HG02840 (cell line): ENCODE results near the gene RPS8.
"Not testable (repeated sequence)": the region's sequence is repeated elsewhere in the genome, so short reads cannot be mapped to it uniquely, and the experiment has no call there.

Source experiments
- ATAC-seq: cut with Tn5 transposase; IDR thresholded peaks from one replicate; pipeline ENCODE4 v1.9.1; 2021; ENCODE audit warnings: mild to moderate bottlenecking, moderate library complexity, moderate number of reproducible peaks; ENCODE audit not compliant: unreplicated experiment, low FRiP score

The RPS8 gene

DNA sequence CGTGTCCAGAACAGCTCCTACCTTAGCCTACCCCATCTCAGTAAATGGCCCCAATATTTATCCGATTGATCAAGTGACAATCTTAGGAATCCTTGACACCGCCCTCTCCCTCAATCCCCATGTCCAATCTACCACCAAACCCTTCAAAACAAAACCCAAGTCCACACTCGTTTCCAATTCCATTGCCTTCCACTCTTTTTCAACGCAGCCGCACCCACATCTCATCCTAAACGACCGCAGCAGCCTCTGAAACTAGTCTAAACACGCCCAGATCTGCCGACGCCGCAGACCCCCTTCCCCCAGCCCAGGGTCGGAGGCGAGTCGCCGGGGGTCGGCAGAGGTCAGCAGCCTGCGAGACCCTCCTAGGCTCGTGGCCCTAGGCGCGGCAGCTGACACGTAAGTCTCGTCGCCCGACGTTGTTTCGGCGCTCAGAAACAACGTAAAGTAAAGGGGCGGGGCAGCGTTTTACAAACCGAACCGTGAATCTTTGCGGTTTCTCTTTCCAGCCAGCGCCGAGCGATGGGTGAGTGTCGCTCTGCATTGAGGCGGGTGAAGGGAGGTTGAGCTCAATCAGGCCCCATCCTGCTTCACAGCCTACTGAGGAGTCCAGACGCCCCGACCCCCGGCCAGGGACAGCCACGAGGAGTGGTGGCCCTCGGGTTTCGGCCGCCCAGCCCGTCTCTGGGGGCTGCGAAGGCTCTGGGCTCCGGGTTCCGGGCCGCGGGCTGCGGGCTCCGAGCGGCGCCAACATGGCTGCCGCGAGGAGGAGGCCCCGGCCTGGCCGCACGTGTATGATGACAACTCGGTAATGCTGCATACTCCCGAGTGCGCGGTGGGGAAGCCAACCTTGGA, at the start of gene RPS8:
Gene RPS8 (plus strand): TSS at position 463 of the 852 bp plus-strand sequence. CDS start 57 bp downstream, at position 520.
- peak; percentile 66 for ATAC-seq

DNA sequence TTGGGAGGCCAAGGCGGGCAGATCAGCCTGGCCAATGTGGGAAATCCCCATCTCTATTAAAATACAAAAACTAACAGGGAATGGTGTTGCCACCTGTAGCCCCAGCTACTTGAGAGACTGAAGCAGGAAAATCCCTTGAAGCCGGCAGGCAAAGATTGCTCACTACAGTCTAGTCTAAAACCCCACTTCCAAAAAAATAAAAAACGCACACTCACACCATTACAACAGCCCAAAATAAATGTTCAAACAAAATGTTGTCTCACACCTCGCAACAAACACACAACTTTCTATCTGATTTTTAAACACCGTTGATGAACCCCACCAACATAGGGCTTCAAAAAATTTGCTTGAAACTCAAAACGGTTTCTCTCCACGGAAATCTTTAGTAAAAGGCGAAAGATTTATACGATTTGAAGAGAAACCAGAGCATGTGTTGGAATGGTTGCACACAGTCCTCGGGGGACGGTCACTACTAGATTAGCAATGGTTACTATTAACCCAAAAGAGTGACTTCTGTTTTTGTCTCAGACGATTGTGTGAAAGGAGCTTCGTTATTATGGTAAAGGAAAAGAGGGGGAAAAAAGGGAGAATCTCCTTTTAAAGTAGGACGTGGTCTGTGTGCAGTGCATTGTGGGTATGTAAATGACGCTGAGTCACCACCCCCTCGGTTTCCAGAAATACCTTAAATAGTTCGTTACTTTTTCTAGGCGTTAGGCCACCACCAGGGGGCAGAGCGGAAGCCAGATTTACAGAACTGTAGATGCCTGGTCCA, 44.4 kb upstream of the RPS8 start, which contains the start of gene RNU5D-1:
Gene RNU5D-1 (minus strand): TSS at position 430 of the 772 bp plus-strand sequence.
- ATAC-seq: peak; percentile 68

DNA sequence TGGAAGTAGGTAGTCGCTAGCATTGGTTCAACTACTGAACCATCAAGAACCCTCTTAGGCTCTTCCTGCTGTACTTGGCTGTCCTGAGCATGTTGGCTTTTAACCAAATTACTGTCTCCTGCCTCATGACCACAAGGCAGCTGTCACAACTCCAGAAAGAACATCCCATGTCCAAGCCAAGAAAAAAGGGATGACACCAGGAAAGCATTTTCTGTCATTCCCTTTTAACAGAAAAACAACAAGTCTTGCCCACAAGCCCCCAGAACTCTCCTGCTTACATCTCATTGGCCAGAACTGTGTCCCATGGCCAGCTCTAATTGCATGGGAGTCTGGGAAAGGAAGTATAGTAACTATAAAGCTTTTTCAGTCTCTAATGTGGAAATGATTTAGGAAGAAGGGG, 42.0 kb upstream of the RPS8 start:
- ATAC-seq: no peak

DNA sequence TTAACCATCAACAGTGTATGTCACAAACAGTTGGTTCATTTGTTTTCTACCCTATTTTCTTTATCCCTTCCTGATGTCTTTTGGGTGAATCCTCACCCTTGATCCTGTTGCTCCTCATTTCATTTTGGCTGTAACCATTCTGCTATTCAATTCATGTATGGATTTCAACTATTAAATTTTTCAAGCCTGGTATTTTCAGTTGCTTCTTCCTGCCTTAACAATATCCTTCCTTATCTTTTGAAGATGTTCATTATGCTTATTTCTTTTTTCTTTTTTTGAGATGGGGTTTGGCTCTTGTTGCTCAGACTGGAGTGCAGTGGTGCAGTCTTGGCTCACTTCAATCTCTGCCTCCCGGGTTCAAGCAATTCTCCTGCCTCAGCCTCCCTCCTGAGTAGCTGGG, 41.6 kb upstream of the RPS8 start:
- no peak for ATAC-seq

GRCh38 chr1:44735992-44736391, 39.3 kb upstream of the RPS8 start:
- ATAC-seq: no peak

- not testable (repeated sequence) for ATAC-seq
Observed at GRCh38 chr1:44738953-44739306, 36.4 kb upstream of the RPS8 start.

DNA sequence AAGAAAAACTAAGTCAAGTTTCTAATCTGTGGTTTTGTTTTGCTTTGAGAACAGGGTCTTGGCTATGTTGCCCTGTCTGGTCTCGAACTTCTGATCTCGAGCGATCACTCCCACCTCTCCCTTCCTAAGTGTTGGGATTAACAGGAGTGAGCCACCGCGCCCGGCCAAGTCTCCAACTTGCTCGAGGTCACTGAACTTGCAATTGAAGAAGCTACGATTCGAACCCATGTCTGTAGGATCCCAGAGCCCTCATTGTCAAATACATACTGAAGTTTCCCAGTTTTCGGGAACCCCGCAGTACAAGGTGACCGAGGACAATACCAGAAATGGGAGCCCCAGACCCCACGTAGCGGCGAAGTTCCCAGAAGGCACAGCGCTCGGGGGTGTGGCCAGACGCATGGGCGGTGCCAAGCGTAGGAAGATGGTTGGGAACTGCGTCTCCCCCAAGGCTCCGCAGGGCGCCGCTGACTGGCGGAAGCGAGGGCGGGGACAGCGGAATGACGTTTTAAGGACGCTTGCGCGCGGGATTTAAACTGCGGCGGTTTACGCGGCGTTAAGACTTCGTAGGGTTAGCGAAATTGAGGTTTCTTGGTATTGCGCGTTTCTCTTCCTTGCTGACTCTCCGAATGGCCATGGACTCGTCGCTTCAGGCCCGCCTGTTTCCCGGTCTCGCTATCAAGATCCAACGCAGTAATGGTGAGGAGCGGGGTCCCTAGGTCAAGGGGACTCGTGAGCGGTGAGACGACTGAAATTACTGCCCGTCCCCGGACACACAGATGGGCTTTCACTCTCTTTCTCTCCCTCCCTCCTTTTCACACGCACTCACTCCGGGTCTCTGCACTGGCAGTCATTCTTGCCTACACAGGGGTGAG, 35.8 kb upstream of the RPS8 start, which contains the start of gene KIF2C:
Gene KIF2C (plus strand): TSS at position 531 of the 872 bp plus-strand sequence. CDS start 96 bp downstream, at position 627.
- ATAC-seq: peak; percentile 92

GRCh38 chr1:44740179-44740617, 35.1 kb upstream of the RPS8 start:
- no peak for ATAC-seq

- no peak for ATAC-seq
Observed at GRCh38 chr1:44743211-44743610, 32.1 kb upstream of the RPS8 start.

GRCh38 chr1:44747878-44748277, 27.5 kb upstream of the RPS8 start:
- no peak for ATAC-seq

DNA sequence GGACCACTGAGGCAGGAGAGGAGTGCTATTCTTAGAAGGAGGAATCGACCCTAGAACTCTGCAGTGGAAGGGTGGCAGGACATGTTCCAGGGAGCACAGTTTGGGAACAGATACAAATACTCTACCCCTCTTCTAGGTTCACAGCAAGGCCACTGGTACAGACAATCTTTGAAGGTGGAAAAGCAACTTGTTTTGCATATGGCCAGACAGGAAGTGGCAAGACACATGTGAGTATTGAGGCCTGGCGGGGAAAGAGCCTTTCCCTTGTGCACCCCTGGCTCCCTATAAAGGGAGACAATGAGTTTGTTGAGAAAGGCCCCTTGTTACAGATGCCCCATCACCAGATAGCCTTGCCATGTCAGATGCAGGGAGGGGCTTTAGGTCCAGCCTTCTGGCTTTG, 17.9 kb upstream of the RPS8 start:
- ATAC-seq: no peak

DNA sequence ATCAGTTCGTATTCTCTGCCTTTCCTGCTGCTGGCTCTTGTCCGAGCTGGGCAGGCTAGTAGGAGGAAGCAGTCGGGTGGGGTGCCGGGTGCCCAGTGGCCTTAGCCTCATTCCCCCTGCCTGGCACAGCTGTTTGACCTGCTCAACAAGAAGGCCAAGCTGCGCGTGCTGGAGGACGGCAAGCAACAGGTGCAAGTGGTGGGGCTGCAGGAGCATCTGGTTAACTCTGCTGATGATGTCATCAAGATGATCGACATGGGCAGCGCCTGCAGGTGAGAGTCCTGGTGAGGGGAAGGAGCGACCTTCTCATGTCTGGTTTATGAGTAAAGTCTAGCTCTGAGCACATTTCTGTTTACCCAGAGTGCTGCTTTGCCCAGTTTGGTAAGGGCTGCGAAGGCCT, 16.3 kb upstream of the RPS8 start:
- ATAC-seq: no peak

GRCh38 chr1:44760876-44761275, 14.5 kb upstream of the RPS8 start:
- no peak for ATAC-seq

GRCh38 chr1:44766421-44766820, 8.9 kb upstream of the RPS8 start:
- not testable (repeated sequence) for ATAC-seq

- peak; percentile 9 for ATAC-seq
Observed at GRCh38 chr1:44775930-44776729, 790 bp downstream of the RPS8 start.

DNA sequence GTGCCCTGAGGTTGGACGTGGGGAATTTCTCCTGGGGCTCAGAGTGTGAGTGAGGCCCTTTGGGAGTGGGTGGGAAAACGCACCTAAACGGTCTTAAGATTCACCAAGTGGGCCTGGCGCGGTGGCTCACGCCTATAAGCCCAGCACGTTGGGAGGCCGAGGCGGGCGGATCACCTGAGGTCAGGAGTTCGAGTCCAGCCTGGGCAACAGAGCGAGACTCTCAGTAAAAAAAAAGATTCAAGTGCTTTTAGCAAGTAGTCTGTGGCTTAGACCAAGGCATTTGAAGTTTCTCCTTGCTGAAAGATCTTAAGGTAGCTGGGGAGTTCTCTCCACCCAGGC, 1.4 kb downstream of the RPS8 start:
- ATAC-seq: no peak

GRCh38 chr1:44777547-44777946, 2.2 kb downstream of the RPS8 start:
- no peak for ATAC-seq

DNA sequence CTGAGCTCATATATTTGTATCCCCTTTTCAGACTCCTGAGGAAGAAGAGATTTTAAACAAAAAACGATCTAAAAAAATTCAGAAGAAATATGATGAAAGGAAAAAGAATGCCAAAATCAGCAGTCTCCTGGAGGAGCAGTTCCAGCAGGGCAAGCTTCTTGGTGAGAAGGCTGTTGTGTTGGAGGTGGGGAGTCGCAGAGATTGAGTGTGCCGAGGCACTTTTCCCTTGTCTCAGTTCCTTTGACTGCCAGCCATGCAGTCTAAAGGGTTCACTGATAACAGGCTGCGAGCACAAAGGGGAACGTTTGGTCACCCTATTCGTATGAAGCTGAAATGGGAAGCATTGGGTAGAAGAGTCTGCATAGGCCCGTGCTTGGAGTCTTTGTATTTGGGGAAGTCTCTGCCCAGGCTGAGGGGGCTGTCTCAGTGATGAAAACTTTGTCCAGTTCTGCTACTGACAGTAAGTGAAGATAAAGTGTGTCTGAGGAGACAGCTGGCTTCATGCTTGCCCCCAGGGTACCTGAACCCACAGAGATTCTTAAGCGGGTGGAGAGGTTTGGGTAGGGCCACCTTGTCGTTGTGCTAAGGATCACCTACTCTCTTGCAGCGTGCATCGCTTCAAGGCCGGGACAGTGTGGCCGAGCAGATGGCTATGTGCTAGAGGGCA, 2.8 kb downstream of the RPS8 start:
- ATAC-seq: no peak
